ENCODE measurements around the gene CAMSAP2. TPM values are rescaled to one million over a fixed set of nuclear protein-coding genes. Genes with fewer than 3 reads are reported as not detected.

Gene CAMSAP2
- total and polyA plus RNA-seq, 12 donors = 7.0 to 47.1 (median 38.1) TPM

- intact Hi-C loops (cut with DNase I) = no loop called here
- ATAC-seq (no peak), DNase-seq (no peak)
- WGBS, 2 donors = 81 to 95% methylated on average over 1 of the region's 1 CpG
- Histone ChIP-seq H3K9me3 (no peaks in the 10 kb centered on the region), H3K4me1 (peaks cover 0 to 13% (median 8%) of the 10 kb centered on the region in 9 donors), H3K27ac (no peak overlapping the region), H3K4me3 (no peak overlapping the region), H3K36me3 (peaks cover 0 to 92% (median 35%) of the 10 kb centered on the region in 9 donors), H3K27me3 (no peaks in the 10 kb centered on the region)
- no peak for TF ChIP-seq CTCF (IDR thresholded peaks at IDR 0.05)
Observed at GRCh38 chr1:200857804-200858203, 119.1 kb downstream of the CAMSAP2 start.

- peaks cover 0 to 74% (median 8%) of the 10 kb centered on the region in 9 donors for H3K36me3 ChIP-seq
- no peak for TF ChIP-seq CTCF (IDR thresholded peaks at IDR 0.05)
- ATAC-seq (no peak), DNase-seq (no peak)
- no peak overlapping the region for H3K27ac ChIP-seq
- no peak overlapping the region for H3K4me3 ChIP-seq
- peaks cover 0 to 8% (median 2%) of the 10 kb centered on the region in 9 donors for H3K4me1 ChIP-seq
- H3K9me3 ChIP-seq = no peaks in the 10 kb centered on the region
- no peaks in the 10 kb centered on the region for H3K27me3 ChIP-seq
- intact Hi-C loops (cut with DNase I) = no loop called here
- WGBS, 2 donors = 94 to 99% methylated on average over 2 of the region's 2 CpGs
Observed at GRCh38 chr1:200861937-200862647, 123.4 kb downstream of the CAMSAP2 start.

- ATAC-seq = no peak
Observed at GRCh38 chr1:200862713-200863415, 124.2 kb downstream of the CAMSAP2 start.

More at GRCh38 chr1:200862713-200863415, 124.2 kb downstream of the CAMSAP2 start:
- no peak for TF ChIP-seq CTCF (IDR thresholded peaks at IDR 0.05)
- Histone ChIP-seq H3K27me3 (no peaks in the 10 kb centered on the region), H3K9me3 (no peaks in the 10 kb centered on the region), H3K4me3 (no peak overlapping the region), H3K27ac (no peak overlapping the region), H3K36me3 (peaks cover 0 to 66% (median 6%) of the 10 kb centered on the region in 9 donors), H3K4me1 (peaks cover 0 to 5% (median 0%) of the 10 kb centered on the region in 9 donors)
- DNase-seq = no peak
- intact Hi-C loops (cut with DNase I) = no loop called here
- WGBS, 2 donors = 94 to 96% methylated on average over 9 of the region's 9 CpGs
